NCI-H526 (cell line): ENCODE data around the gene OSBP.

Experiments used
- DNase-seq, 2 experiments: peaks; one replicate each; lab custom pipeline; 2025; lab: John Stamatoyannopoulos, UW

OSBP gene

GRCh38 chr11:59607703-59608454, 7.7 kb downstream of the OSBP start:
- no peak for DNase-seq

DNA sequence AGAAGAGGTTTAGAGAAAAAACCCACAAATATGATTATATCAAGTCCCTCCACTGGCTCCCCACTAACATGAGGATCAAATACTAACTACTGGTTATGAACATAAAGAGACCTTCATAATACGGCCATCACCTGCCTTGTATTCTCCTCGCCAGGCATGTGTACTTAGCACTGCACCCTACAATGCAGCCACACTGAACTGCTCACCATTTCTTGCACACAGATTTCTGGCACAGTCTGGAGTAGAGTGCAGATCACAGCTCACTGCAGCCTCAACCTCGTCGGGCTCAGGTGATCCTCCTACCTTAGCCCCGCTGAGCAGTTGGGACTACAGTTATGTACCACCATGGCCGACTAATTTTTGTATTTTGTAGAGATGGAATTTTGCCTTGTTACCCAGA, 13.1 kb downstream of the OSBP start:
- DNase-seq = no peak

- DNase-seq = no peak
Observed at GRCh38 chr11:59601788-59602187, 13.8 kb downstream of the OSBP start.

- no peak for DNase-seq
Observed at GRCh38 chr11:59600636-59601035, 14.9 kb downstream of the OSBP start.

- DNase-seq = no peak
Observed at GRCh38 chr11:59600234-59600633, 15.3 kb downstream of the OSBP start.

- DNase-seq = no peak
Observed at GRCh38 chr11:59598961-59599360, 16.6 kb downstream of the OSBP start.

- no peak for DNase-seq
Observed at GRCh38 chr11:59584294-59584693, 31.3 kb downstream of the OSBP start.

DNA sequence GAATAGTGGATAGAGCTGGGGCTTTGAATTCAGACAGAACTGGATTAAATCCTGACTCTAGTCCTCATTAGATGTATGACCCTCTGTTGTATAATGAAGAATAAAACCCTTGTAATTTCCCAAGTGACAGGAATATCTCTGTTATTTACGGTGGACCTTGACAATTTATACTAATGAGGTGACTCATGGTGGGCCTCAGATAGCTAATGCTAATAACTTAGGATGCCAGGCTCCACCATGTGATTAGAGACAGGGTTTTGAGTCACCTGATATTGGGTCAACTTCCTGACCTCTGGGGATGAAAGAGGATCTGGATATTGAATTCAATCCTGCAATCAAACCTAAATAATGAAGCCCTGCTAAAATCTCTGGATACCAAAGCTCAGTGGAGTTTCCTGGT, 33.6 kb downstream of the OSBP start:
- no peak for DNase-seq

GRCh38 chr11:59578369-59578768, 37.2 kb downstream of the OSBP start:
- no peak for DNase-seq

DNA sequence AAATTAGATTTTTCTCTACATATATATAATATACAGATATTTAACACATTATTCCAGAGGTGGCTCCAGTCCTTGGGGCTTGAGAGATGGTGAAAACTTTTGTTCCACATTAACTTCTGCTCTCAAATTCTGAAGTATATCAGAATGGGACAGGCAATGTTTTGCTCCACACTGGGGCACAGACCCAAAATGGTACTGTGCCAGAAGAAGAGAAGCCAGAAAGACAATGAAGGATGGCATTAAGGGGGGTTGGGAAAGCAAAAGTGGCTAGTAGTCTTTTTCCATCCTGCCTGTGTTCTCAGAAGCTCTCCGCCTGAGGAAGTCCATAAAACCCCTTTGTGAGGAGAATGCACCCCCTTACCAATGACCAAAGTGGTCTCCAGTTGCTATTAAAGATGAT, 40.1 kb downstream of the OSBP start:
- no peak for DNase-seq

DNA sequence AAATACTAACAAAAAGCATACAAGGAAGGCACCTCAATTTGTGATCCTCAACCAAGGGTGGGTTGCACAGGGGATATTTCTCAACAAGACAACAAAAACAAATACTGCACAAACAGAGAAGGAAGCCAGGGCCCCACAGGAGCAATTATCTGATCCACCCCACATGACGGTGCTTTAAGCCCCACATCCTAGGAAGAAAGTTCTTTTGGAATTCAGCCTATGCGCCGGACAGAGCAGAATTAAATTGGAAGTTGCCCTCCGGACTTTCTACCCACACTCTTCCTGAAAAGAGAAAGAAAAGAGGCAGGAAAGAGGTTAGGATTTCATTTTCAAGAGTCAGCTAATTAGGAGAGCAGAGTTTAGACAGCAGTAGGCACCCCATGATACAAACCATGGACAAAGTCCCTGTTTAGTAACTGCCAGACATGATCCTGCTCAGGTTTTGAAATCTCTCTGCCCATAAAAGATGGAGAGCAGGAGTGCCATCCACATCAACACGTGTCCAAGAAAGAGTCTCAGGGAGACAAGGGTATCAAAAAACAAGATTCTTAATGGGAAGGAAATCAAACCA, 40.6 kb downstream of the OSBP start:
- no peak for DNase-seq

DNA sequence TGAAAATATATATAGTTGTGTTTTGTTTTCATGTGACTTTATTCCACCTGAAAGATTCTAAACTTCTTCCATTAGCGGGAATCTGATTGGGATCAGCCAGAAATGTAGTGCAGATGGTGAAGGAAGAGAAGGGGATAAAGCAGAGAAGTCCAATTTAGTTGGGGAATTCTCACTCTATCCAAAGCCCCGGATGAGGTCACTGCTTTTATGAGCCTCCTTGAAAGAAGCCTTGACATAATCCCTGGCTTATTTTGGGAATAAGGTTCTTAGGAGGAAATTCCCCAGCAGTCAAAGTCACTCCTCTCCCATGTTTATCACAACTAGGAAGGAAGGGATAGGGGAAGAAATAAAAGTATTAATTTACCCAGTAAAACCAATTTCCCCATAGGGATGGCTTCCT, 41.1 kb downstream of the OSBP start:
- no peak for DNase-seq

GRCh38 chr11:59573216-59573615, 42.4 kb downstream of the OSBP start:
- no peak for DNase-seq

- DNase-seq = no peak
Observed at GRCh38 chr11:59572091-59572490, 43.5 kb downstream of the OSBP start.

DNA sequence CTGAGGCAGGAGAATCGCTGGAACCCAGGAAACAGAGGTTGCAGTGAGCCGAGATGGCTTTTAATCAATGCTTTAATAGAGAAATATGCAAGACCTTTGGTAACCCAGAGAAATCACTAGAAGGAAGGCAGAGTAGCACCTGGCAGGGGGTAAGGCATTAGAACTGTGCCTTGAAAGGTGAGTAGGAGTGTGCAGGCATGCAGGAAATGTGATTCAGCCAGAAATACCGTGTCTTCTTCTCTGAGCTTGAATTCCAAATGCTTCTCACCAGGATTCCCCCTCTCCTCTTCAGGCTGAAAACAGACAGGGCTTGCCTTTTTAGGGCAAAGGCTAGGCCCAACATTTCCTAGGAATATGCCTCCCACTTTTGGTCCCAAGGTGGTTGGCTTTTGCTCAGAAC, 53.3 kb downstream of the OSBP start:
- DNase-seq = no peak

- peak; percentile 69 to 93 for DNase-seq
Observed at GRCh38 chr11:59560702-59561473, 54.7 kb downstream of the OSBP start.

GRCh38 chr11:59560290-59560701, 55.3 kb downstream of the OSBP start:
- peak; percentile 82 to 83 for DNase-seq

GRCh38 chr11:59559886-59560285, 55.7 kb downstream of the OSBP start:
- no peak for DNase-seq

GRCh38 chr11:59558270-59558643, 57.3 kb downstream of the OSBP start:
- peak in 1 of 2 experiments; percentile 31 for DNase-seq

DNA sequence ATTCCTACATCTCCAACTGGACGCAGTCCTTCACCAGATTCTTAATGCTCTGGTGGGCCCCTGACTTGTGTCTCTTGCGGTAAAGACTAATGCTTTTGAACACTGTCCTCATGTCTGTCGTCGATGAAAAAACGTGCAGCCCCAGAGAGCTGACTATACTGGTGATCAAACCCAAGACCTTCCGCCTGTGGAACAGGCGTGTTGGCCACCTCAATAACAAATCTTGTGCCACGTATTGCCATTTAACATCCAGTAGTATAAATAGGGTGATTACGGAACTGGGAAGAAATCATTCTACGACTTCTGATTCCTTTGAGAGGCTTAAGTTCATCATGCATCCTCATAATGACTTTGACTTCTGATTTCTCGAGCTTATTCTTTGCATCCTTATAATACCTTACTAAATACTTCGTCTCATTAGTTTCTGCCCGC, 58.6 kb downstream of the OSBP start:
- DNase-seq = peak in 1 of 2 experiments; percentile 43

- peak in 1 of 2 experiments; percentile 73 for DNase-seq
Observed at GRCh38 chr11:59556115-59556916, 59.3 kb downstream of the OSBP start.

GRCh38 chr11:59555601-59556114, 59.9 kb downstream of the OSBP start:
- DNase-seq = no peak
